IMR-90 (cell line): ENCODE results near the gene TLDC2.

Source experiments
- CHD1 ChIP-seq: IDR thresholded peaks from 2 replicates; pipeline ENCODE4 v1.6.1; 2012; ENCODE audit warnings: low read depth, low read length, improper control_type of control experiment
- CTCF ChIP-seq: conservative IDR thresholded peaks from 2 replicates; pipeline ENCODE4 v1.5.1; 2012; ENCODE audit warnings: mild to moderate bottlenecking, low read depth, low read length, improper control_type of control experiment
- MAFK ChIP-seq: IDR thresholded peaks from 2 replicates; pipeline ENCODE4 v1.6.1; 2012; ENCODE audit warnings: low read depth, low read length, improper control_type of control experiment
- MXI1 ChIP-seq: IDR thresholded peaks from 2 replicates; pipeline ENCODE4 v1.6.1; 2012; ENCODE audit warnings: low read depth, mild to moderate bottlenecking, low read length, moderate library complexity, borderline replicate concordance
- NFE2L2 ChIP-seq: fragments of 150-350 bp; IDR thresholded peaks from 2 replicates; pipeline ENCODE4 v1.6.1; 2016; ENCODE audit warnings: low read depth, mild to moderate bottlenecking, low read length
- POLR2A ChIP-seq: IDR thresholded peaks from 2 replicates; pipeline ENCODE4 v1.6.1; 2012; ENCODE audit warnings: mild to moderate bottlenecking, low read depth, low read length
- RAD21 ChIP-seq: IDR thresholded peaks from 2 replicates; pipeline ENCODE4 v1.6.1; 2012; ENCODE audit warnings: low read length, improper control_type of control experiment
- RCOR1 ChIP-seq: IDR thresholded peaks from 2 replicates; pipeline ENCODE4 v1.6.1; 2012; ENCODE audit warnings: mild to moderate bottlenecking, low read length, improper control_type of control experiment; ENCODE audit not compliant: insufficient replicate concordance
- RFX5 ChIP-seq: IDR thresholded peaks from 2 replicates; pipeline ENCODE4 v1.8.0; 2012; ENCODE audit warnings: low read depth, mild to moderate bottlenecking, low read length, moderate library complexity
- SMC3 ChIP-seq: fragments of 150-350 bp; IDR thresholded peaks from 2 replicates; pipeline ENCODE4 v1.6.1; 2016; ENCODE audit warnings: low read depth, mild to moderate bottlenecking, antibody characterized with exemption, low read length, moderate library complexity
- USF2 ChIP-seq: fragments of 150-350 bp; IDR thresholded peaks from 2 replicates; pipeline ENCODE4 v1.6.1; 2017; ENCODE audit warnings: mild to moderate bottlenecking, antibody characterized with exemption, low read length, low read depth

GRCh38 chr20:36885356-36885755, 9.4 kb downstream of the TLDC2 start:
- TF ChIP-seq RAD21 (no peak), CTCF (0 out of 2 replicates have a peak, but pooled peaks have one; percentile 6), SMC3 (no peak), POLR2A (no peak), USF2 (no peak), NFE2L2 (no peak), MXI1 (no peak), MAFK (no peak), CHD1 (no peak), RCOR1 (no peak), RFX5 (no peak)
